K562 (cell line): ENCODE results near the gene MEF2B. TPM values are rescaled to one million over a fixed set of nuclear protein-coding genes. Genes with fewer than 3 reads are reported as not detected.

Experiments
- ATAC-seq: fragments of 200-7000 bp; cut with Tn5 transposase; 3 replicates; pipeline ENCODE4 v1.9.1; 2020; ENCODE audit warnings: moderate library complexity
- BruUV-seq: library from RNA; stranded (reverse); fragments of 400-500 nt; replicated peaks from 2 replicates; lab custom pipeline; 2021; lab: Mats Ljungman, UMichigan
- CTCF ChIA-PET: fragments of 300-600 bp; formaldehyde crosslinking; extraction: SDS; loops from one replicate; lab custom pipeline; 2021; ENCODE audit warnings: low intra/inter-chr PET ratio; lab: Yijun Ruan, JAX
- POLR2A ChIA-PET: fragments of 300-600, 350-650 bp; sonication (Branson Sonifier 250); formaldehyde crosslinking; extraction: SDS; loops from one replicate; lab custom pipeline; 2021; ENCODE audit warnings: antibody characterized with exemption, inconsistent platforms; lab: Yijun Ruan, JAX
- DNase-seq, 4 experiments: peaks; one replicate each; pipeline versions ENCODE4 v3.0.0 to v3.0.0-alpha.2; 2011 to 2018; ENCODE audit warnings: low spot score in 3 of 4, mixed read lengths in 3 of 4; ENCODE audit errors: extremely low read depth in 1 of 4
- FAIRE-seq: peaks from 2 replicates; lab custom pipeline; 2011; peaks lifted over from hg19 to GRCh38; lab: Jason Lieb, UNC
- H2AFZ ChIP-seq: 2 replicates; pipeline ENCODE4 v1.6.0; 2011; ENCODE audit warnings: low read depth, low read length, control low read depth, inconsistent platforms
- H3K27ac ChIP-seq: fragments of 200-600 bp; 3 replicates; pipeline ENCODE4 v1.8.0; 2011; ENCODE audit warnings: low read depth, mild to moderate bottlenecking, control low read depth, inconsistent platforms, low read length, moderate library complexity, mixed read lengths; ENCODE audit errors: extremely low read depth
- H3K27me3 ChIP-seq, 2 experiments: fragments of 300-600 bp in 1 of 2; 2 replicates in 1 of 2; 3 replicates in 1 of 2; pipeline versions ENCODE4 v1.6.0 to v1.8.0; 2011; ENCODE audit warnings: inconsistent platforms in 2 of 2, low read length in 2 of 2, mild to moderate bottlenecking in 1 of 2, mixed read lengths in 1 of 2, moderate library complexity in 1 of 2; ENCODE audit not compliant: control insufficient read depth in 2 of 2, insufficient read depth in 2 of 2
- H3K36me3 ChIP-seq: fragments of 300-600 bp; 3 replicates; pipeline ENCODE4 v1.8.0; 2011; ENCODE audit warnings: mild to moderate bottlenecking, low read length, inconsistent platforms; ENCODE audit not compliant: control insufficient read depth, insufficient read depth
- H3K4me1 ChIP-seq, 2 experiments: fragments of 200-600 bp in 1 of 2; replicated peaks in 1 of 2; 2 replicates in 1 of 2; 3 replicates in 1 of 2; pipeline versions ENCODE4 v1.5.1 to v1.8.0; 2011; ENCODE audit warnings: inconsistent platforms in 2 of 2, low read length in 2 of 2, mild to moderate bottlenecking in 1 of 2, mixed read lengths in 1 of 2, moderate library complexity in 1 of 2; ENCODE audit not compliant: control insufficient read depth in 2 of 2, insufficient read depth in 2 of 2
- H3K4me2 ChIP-seq: 2 replicates; pipeline ENCODE4 v1.6.1; 2011; ENCODE audit warnings: low read length, control low read depth, inconsistent platforms, mixed read lengths; ENCODE audit not compliant: insufficient read depth
- H3K4me3 ChIP-seq: fragments of 200-600 bp; sonication (generic), shearing (Covaris generic); 2 replicates; pipeline ENCODE4 v1.5.1; 2016; ENCODE audit warnings: control low read depth, inconsistent platforms
- H3K79me2 ChIP-seq: fragments of 200-600 bp; 3 replicates; pipeline ENCODE4 v1.8.0; 2011; ENCODE audit warnings: low read length, inconsistent platforms; ENCODE audit not compliant: control insufficient read depth, insufficient read depth
- H3K9ac ChIP-seq, 2 experiments: 2 replicates each; pipeline versions ENCODE4 v1.6.0 to v1.6.1; 2011; ENCODE audit warnings: low read depth in 2 of 2, low read length in 2 of 2, control low read depth in 1 of 2, inconsistent platforms in 1 of 2, mild to moderate bottlenecking in 1 of 2, mixed read lengths in 1 of 2; ENCODE audit not compliant: insufficient read depth in 1 of 2
- H3K9me1 ChIP-seq: one replicate; pipeline ENCODE4 v1.6.0; 2011; ENCODE audit warnings: inconsistent platforms, mild to moderate bottlenecking, low read length, moderate library complexity; ENCODE audit not compliant: control insufficient read depth, insufficient read depth
- H3K9me3 ChIP-seq: replicated peaks from 2 replicates; pipeline ENCODE4 v1.5.1; 2011; ENCODE audit warnings: low read depth, low read length, inconsistent platforms; ENCODE audit not compliant: control insufficient read depth, insufficient read depth
- H4K20me1 ChIP-seq: replicated peaks from 2 replicates; pipeline ENCODE4 v1.6.1; 2011; ENCODE audit warnings: low read length, inconsistent platforms, mixed read lengths; ENCODE audit not compliant: control insufficient read depth, insufficient read depth
- CHD2 ChIP-seq: IDR thresholded peaks from 2 replicates; pipeline ENCODE4 v1.6.1; 2011; ENCODE audit warnings: low read depth, low read length
- CREBBP ChIP-seq: IDR thresholded peaks from one replicate; pipeline ENCODE4 v1.6.1; 2012; ENCODE audit warnings: low read depth, mild to moderate bottlenecking, control low read depth, inconsistent platforms, low read length
- FUS ChIP-seq: fragments of 200-400 bp; formaldehyde crosslinking; optimal IDR thresholded peaks from 2 replicates; pipeline ENCODE3; 2017; ENCODE audit warnings: low read depth, low read length
- KDM1A ChIP-seq, 2 experiments: fragments of 450-650 bp; IDR thresholded peaks; 2 replicates each; pipeline ENCODE4 v1.6.1; 2016; ENCODE audit warnings: mild to moderate bottlenecking in 2 of 2
- KDM5B ChIP-seq: fragments of 200-600 bp; sonication (generic); IDR thresholded peaks from 2 replicates; pipeline ENCODE4 v1.6.1; 2012; ENCODE audit warnings: low read depth, mild to moderate bottlenecking, moderate library complexity, low read length, control low read depth, inconsistent platforms; ENCODE audit not compliant: insufficient replicate concordance
- RBFOX2 ChIP-seq: fragments of 200-400 bp; formaldehyde crosslinking; IDR thresholded peaks from 2 replicates; pipeline ENCODE4 v1.6.1; 2017; ENCODE audit warnings: low read depth, mild to moderate bottlenecking, low read length, moderate library complexity
- SMC3 ChIP-seq: conservative IDR thresholded peaks from 2 replicates; pipeline ENCODE4 v1.6.1; 2011; ENCODE audit warnings: low read depth, low read length, improper control_type of control experiment; ENCODE audit not compliant: insufficient read depth
- YBX1 ChIP-seq: fragments of 450-650 bp; IDR thresholded peaks from 2 replicates; pipeline ENCODE4 v1.7.1; 2016; ENCODE audit warnings: mild to moderate bottlenecking
- ZKSCAN3 ChIP-seq: fragments of 250-450 bp; sonication (Bioruptor Pico); IDR thresholded peaks from 2 replicates; pipeline ENCODE4 v1.4.0; 2020
- ZNF212 ChIP-seq: fragments of 450-650 bp; formaldehyde crosslinking; IDR thresholded peaks from 2 replicates; pipeline ENCODE4 v1.4.0; 2020; ENCODE audit warnings: mild to moderate bottlenecking
- WGBS: fragments of 100-300 bp; shearing (Covaris generic); methylation state at CpG from one replicate; pipeline ENCODE4 v1.1.6; 2016; ENCODE audit warnings: low coverage, mixed read lengths; ENCODE audit not compliant: insufficient coverage; ENCODE audit errors: missing lambda C conversion rate; 5-methylcytosine and 5-hydroxymethylcytosine counted together
- in situ Hi-C: fragments of 300-500 bp; cut with MboI; formaldehyde crosslinking; loops from 4 replicates; pipeline ENCODE4 v1.15.0; 2018; ENCODE audit warnings: inconsistent platforms, mixed read lengths
- intact Hi-C: fragments of 100-400 bp; cut with micrococcal nuclease; formaldehyde crosslinking; loops from 2 replicates; pipeline ENCODE4 v1.14.2; 2022
- polyA plus RNA-seq, 8 experiments: library from polyadenylated mRNA; depleted of rRNA in 4 of 8; stranded (reverse) in 5 of 8; unstranded in 3 of 8; fragments of >200 nt; fragmentation: Nextera tagmentation in 2 of 8; fragmentation: Illumina TruSeq in 1 of 8; extraction: Ambion mirVana in 2 of 8; extraction: Trizol in 1 of 8; gene quantifications; 2 replicates each; pipeline versions ENCODE4 v1.2.1 to v1.2.3, GENCODE V29; 2011 to 2014; ENCODE audit warnings: inconsistent platforms in 1 of 8, missing spikeins in 1 of 8
- total RNA-seq, 7 experiments: library from RNA; depleted of rRNA in 6 of 7; stranded (reverse); fragments of >200 nt in 6 of 7; fragmentation: Illumina TruSeq in 2 of 7; extraction: Trizol in 2 of 7; gene quantifications; 2 replicates each; pipeline versions ENCODE4 v1.2.1 to v1.2.3, GENCODE V29; 2011 to 2021; ENCODE audit warnings: low replicate concordance in 1 of 7
- TF ChIP-seq, protein P1 (sequence below): fragments of 250-450 bp; sonication (Bioruptor Pico); IDR thresholded peaks from 2 replicates; pipeline ENCODE4 v1.4.0; 2020; ENCODE audit warnings: mild to moderate bottlenecking, moderate library complexity
- TF ChIP-seq, protein P2 (sequence below): fragments of 450-650 bp; formaldehyde crosslinking; IDR thresholded peaks from 2 replicates; pipeline ENCODE4 v1.4.0; 2020; ENCODE audit warnings: mild to moderate bottlenecking, moderate library complexity
- TF ChIP-seq, protein P3 (sequence below): fragments of 200-400 bp; formaldehyde crosslinking; IDR thresholded peaks from 2 replicates; pipeline ENCODE4 v1.6.1; 2017; ENCODE audit warnings: mild to moderate bottlenecking, low read depth, low read length, moderate library complexity

Gene MEF2B
- total and polyA plus RNA-seq, 9 of the 15 experiments (the other 6 are each of a cell fraction or from before 2014, with no cell fraction given): 0.14 to 1.9 (median 0.71) TPM; not detected in 3

DNA sequence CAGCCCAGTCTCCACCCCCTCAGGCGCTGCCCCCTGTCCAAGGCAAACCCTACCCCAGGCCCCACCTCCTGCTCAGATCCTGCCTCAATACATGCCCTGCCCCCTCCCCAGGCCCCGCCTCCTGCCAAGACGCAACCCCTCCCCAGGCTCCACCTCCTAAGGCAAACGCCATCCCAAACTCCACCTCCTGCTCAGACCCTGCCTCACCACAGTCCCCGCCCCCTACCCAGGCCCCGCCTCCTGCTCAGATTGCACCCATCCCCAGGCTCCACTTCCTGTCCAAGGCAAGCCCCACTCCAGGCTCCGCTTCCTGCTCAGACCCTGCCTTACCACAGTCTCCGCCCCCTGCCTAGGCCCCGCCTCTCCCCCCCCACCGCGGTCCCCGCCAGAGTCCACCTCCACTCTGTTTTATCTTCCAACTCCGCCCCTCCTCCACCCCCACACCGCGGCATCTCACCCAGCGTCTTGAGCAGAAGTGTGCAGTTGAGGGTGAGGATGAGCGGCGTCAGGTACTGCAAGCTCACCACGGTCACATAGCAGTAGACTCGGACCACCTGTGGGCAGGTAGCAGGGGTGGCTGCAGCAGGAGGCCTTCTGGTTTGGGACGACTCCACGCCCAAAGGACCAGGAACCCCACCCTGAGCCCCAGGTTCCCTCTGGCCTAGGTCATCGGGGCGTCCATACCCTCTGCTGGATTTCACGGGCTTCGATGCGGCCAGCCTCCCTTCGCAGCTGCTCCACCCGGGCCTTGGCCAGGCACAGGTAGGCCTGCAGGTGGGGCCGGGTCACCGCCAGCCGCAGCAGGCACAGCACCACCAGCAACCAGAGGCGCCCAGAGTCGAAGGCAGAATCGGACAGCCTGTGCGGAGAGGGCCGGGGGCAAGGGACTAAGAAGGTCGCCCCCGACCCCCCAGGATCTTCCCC, 49.5 kb downstream of the MEF2B start:
- Histone ChIP-seq H3K27ac (peak overlapping the region; percentile 52; the same call in 2 of the 3 replicates), H2AFZ (peak overlapping the region; percentile 71), H3K4me2 (peak overlapping the region; percentile 73), H4K20me1 (no peaks in the 10 kb centered on the region), H3K9me1 (no peaks in the 10 kb centered on the region), H3K79me2 (no peaks in the 10 kb centered on the region; the same call in 2 of the 3 replicates), H3K9ac (peak overlapping the region; percentile 7 to 89; a peak in 3 of 4 replicates), H3K27me3 (no peaks in the 10 kb centered on the region), H3K4me3 (peak overlapping the region; percentile 3; the same call in 1 of the 2 replicates), H3K4me1 (peaks cover 8 to 29% of the 10 kb centered on the region in 2 experiments), H3K9me3 (no peaks in the 10 kb centered on the region), H3K36me3 (peaks cover 50% of the 10 kb centered on the region)
- BruUV-seq: no TSS peak
- FAIRE-seq (peak; percentile 99), ATAC-seq (peak; percentile 99), DNase-seq (peak; percentile 99)
- CTCF ChIA-PET: no interaction called here
- intact Hi-C loops: no loop called here
- POLR2A ChIA-PET: interaction anchor here (0.7 kb wide), 1 partner anchor 46 kb away, joined by 3 read pairs; no protein-coding TSS in a partner anchor
- in situ Hi-C loops: no loop called here
- WGBS: 27% methylated on average over 32 of the region's 39 CpGs
- TF ChIP-seq, protein P1, sequence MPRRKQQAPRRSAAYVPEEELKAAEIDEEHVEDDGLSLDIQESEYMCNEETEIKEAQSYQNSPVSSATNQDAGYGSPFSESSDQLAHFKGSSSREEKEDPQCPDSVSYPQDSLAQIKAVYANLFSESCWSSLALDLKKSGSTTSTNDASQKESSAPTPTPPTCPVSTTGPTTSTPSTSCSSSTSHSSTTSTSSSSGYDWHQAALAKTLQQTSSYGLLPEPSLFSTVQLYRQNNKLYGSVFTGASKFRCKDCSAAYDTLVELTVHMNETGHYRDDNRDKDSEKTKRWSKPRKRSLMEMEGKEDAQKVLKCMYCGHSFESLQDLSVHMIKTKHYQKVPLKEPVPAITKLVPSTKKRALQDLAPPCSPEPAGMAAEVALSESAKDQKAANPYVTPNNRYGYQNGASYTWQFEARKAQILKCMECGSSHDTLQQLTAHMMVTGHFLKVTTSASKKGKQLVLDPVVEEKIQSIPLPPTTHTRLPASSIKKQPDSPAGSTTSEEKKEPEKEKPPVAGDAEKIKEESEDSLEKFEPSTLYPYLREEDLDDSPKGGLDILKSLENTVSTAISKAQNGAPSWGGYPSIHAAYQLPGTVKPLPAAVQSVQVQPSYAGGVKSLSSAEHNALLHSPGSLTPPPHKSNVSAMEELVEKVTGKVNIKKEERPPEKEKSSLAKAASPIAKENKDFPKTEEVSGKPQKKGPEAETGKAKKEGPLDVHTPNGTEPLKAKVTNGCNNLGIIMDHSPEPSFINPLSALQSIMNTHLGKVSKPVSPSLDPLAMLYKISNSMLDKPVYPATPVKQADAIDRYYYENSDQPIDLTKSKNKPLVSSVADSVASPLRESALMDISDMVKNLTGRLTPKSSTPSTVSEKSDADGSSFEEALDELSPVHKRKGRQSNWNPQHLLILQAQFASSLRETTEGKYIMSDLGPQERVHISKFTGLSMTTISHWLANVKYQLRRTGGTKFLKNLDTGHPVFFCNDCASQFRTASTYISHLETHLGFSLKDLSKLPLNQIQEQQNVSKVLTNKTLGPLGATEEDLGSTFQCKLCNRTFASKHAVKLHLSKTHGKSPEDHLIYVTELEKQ (CRISPR knock-in tag): no peak
- TF ChIP-seq, protein P2, sequence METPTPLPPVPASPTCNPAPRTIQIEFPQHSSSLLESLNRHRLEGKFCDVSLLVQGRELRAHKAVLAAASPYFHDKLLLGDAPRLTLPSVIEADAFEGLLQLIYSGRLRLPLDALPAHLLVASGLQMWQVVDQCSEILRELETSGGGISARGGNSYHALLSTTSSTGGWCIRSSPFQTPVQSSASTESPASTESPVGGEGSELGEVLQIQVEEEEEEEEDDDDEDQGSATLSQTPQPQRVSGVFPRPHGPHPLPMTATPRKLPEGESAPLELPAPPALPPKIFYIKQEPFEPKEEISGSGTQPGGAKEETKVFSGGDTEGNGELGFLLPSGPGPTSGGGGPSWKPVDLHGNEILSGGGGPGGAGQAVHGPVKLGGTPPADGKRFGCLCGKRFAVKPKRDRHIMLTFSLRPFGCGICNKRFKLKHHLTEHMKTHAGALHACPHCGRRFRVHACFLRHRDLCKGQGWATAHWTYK (CRISPR knock-in tag): no peak
- TF ChIP-seq, protein P3, sequence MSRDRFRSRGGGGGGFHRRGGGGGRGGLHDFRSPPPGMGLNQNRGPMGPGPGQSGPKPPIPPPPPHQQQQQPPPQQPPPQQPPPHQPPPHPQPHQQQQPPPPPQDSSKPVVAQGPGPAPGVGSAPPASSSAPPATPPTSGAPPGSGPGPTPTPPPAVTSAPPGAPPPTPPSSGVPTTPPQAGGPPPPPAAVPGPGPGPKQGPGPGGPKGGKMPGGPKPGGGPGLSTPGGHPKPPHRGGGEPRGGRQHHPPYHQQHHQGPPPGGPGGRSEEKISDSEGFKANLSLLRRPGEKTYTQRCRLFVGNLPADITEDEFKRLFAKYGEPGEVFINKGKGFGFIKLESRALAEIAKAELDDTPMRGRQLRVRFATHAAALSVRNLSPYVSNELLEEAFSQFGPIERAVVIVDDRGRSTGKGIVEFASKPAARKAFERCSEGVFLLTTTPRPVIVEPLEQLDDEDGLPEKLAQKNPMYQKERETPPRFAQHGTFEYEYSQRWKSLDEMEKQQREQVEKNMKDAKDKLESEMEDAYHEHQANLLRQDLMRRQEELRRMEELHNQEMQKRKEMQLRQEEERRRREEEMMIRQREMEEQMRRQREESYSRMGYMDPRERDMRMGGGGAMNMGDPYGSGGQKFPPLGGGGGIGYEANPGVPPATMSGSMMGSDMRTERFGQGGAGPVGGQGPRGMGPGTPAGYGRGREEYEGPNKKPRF: no peak
- TF ChIP-seq ZKSCAN3: no peak
- no peak for TF ChIP-seq CREBBP
- TF ChIP-seq ZNF212 (CRISPR knock-in tag): no peak
- TF ChIP-seq YBX1: no peak
- peak; percentile 53 for TF ChIP-seq KDM5B
- TF ChIP-seq SMC3: 0 out of 2 replicates have a peak, but pooled peaks have one; percentile 2
- TF ChIP-seq CHD2: no peak
- TF ChIP-seq FUS: no peak
- peak; percentile 60 for TF ChIP-seq RBFOX2
- TF ChIP-seq KDM1A (IDR thresholded peaks at IDR 0.05): no peak
